ELF-1 (cell line): ENCODE results near the gene COP1.
A peak's percentile ranks its signal among the peaks of the same experiment; 100 is the strongest.
"Not testable (repeated sequence)": the region's sequence is repeated elsewhere in the genome, so short reads cannot be mapped to it uniquely, and the experiment has no call there.

Experiments used
- DNase-seq: peaks from one replicate; pipeline ENCODE4 v3.0.0-alpha.2; 2016; ENCODE audit warnings: low read depth, low spot score

COP1 gene

GRCh38 chr1:176043537-176043936, 163.5 kb downstream of the COP1 start:
- no peak for DNase-seq

GRCh38 chr1:176033881-176034280, 173.2 kb downstream of the COP1 start:
- no peak for DNase-seq

- DNase-seq, result no peak
These were observed 173.6 kb downstream of the COP1 start for GRCh38 chr1:176033474-176033873.

- no peak for DNase-seq
These were observed 174.9 kb downstream of the COP1 start for GRCh38 chr1:176032040-176032645.

GRCh38 chr1:176029609-176030008, 177.5 kb downstream of the COP1 start:
- DNase-seq, result no peak

GRCh38 chr1:176029155-176029554, 177.9 kb downstream of the COP1 start:
- no peak for DNase-seq

GRCh38 chr1:176027934-176028333, 179.2 kb downstream of the COP1 start:
- DNase-seq, result not testable (repeated sequence)

- no peak for DNase-seq
These were observed 184.5 kb downstream of the COP1 start for GRCh38 chr1:176022574-176022973.

- DNase-seq, result no peak
These were observed 189.4 kb downstream of the COP1 start for GRCh38 chr1:176017722-176018121.

GRCh38 chr1:176009951-176010350, 197.1 kb downstream of the COP1 start:
- DNase-seq, result no peak

GRCh38 chr1:176007756-176008389, 199.2 kb downstream of the COP1 start:
- not testable (repeated sequence) for DNase-seq

GRCh38 chr1:175994660-175995059, 212.4 kb downstream of the COP1 start:
- not testable (repeated sequence) for DNase-seq

- DNase-seq, result not testable (repeated sequence)
These were observed 214.3 kb downstream of the COP1 start for GRCh38 chr1:175992825-175993224.

GRCh38 chr1:175992202-175992601, 214.9 kb downstream of the COP1 start:
- DNase-seq, result not testable (repeated sequence)

GRCh38 chr1:175984813-175985212, 222.3 kb downstream of the COP1 start:
- no peak for DNase-seq

GRCh38 chr1:175984057-175984812, 222.9 kb downstream of the COP1 start:
- no peak for DNase-seq

- DNase-seq, result not testable (repeated sequence)
These were observed 223.7 kb downstream of the COP1 start for GRCh38 chr1:175983363-175983762.

GRCh38 chr1:175981128-175981527, 226.0 kb downstream of the COP1 start:
- DNase-seq, result no peak

- no peak for DNase-seq
These were observed 228.2 kb downstream of the COP1 start for GRCh38 chr1:175978926-175979325.

- no peak for DNase-seq
These were observed 228.6 kb downstream of the COP1 start for GRCh38 chr1:175978476-175978875.

GRCh38 chr1:175976865-175977642, 230.0 kb downstream of the COP1 start:
- no peak for DNase-seq

GRCh38 chr1:175969231-175969630, 237.9 kb downstream of the COP1 start:
- peak; percentile 8 for DNase-seq
